DOHH2 (cell line): ENCODE measurements around the gene CHCHD3.

Experiments used
- EZH2phosphoT487 ChIP-seq: fragments of 200-600 bp; sonication (generic); IDR thresholded peaks from 2 replicates; pipeline ENCODE4 v1.6.1; 2017; ENCODE audit warnings: borderline replicate concordance, mild to moderate bottlenecking, antibody characterized with exemption, low read length, moderate library complexity, mixed read lengths
- TF ChIP-seq, protein P1 (sequence below): fragments of 200-600 bp; sonication (generic); IDR thresholded peaks from one replicate; pipeline ENCODE4 v1.5.1; 2014; ENCODE audit warnings: antibody characterized with exemption, mild to moderate bottlenecking, low read depth, low read length; ENCODE audit not compliant: poor library complexity, severe bottlenecking

DNA sequence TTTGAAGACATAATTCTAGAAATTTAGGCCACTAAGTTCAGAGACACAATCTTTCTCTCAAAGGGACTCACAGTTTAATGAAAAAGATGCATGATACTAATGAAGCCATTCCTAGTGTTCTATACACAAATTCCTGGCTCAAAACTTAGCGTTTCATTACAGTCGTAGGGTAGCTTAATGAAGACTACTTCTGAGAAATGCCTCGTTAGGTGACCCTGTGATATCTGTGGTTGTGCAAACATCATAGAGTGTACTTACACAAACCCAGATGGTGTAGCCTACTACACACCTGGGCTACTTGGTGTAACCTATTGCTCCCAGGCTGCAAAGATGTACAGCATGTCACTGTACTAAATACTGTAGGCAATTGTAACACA, 488 bp upstream of the CHCHD3 start:
- TF ChIP-seq, protein P1, sequence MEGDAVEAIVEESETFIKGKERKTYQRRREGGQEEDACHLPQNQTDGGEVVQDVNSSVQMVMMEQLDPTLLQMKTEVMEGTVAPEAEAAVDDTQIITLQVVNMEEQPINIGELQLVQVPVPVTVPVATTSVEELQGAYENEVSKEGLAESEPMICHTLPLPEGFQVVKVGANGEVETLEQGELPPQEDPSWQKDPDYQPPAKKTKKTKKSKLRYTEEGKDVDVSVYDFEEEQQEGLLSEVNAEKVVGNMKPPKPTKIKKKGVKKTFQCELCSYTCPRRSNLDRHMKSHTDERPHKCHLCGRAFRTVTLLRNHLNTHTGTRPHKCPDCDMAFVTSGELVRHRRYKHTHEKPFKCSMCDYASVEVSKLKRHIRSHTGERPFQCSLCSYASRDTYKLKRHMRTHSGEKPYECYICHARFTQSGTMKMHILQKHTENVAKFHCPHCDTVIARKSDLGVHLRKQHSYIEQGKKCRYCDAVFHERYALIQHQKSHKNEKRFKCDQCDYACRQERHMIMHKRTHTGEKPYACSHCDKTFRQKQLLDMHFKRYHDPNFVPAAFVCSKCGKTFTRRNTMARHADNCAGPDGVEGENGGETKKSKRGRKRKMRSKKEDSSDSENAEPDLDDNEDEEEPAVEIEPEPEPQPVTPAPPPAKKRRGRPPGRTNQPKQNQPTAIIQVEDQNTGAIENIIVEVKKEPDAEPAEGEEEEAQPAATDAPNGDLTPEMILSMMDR, result no peak
- TF ChIP-seq EZH2phosphoT487, result no peak
